Measurements from ENCODE around the gene ZFHX3.

ZFHX3 gene

GRCh38 chr16:72969812-72970211, 78.1 kb downstream of the ZFHX3 start:
- TF ChIP-seq CTCF (conservative IDR thresholded peaks at IDR 0.05) (no peak), ZFX (IDR thresholded peaks at IDR 0.05) (no peak)
- H3K27ac ChIP-seq: no peak overlapping the region

GRCh38 chr16:72969146-72969545, 78.8 kb downstream of the ZFHX3 start:
- H3K27ac ChIP-seq: no peak overlapping the region
- no peak for TF ChIP-seq ZFX (IDR thresholded peaks at IDR 0.05)
- no peak for TF ChIP-seq CTCF (conservative IDR thresholded peaks at IDR 0.05)

GRCh38 chr16:72967941-72968340, 80.0 kb downstream of the ZFHX3 start:
- H3K27ac ChIP-seq: no peak overlapping the region
- TF ChIP-seq ZFX (IDR thresholded peaks at IDR 0.05): no peak
- TF ChIP-seq CTCF (conservative IDR thresholded peaks at IDR 0.05): no peak

- TF ChIP-seq ZFX (IDR thresholded peaks at IDR 0.05): no peak
- no peak for TF ChIP-seq CTCF (conservative IDR thresholded peaks at IDR 0.05)
- no peak overlapping the region for H3K27ac ChIP-seq
Observed at GRCh38 chr16:72963533-72964315, 84.2 kb downstream of the ZFHX3 start.

- no peak for TF ChIP-seq CTCF (conservative IDR thresholded peaks at IDR 0.05)
- TF ChIP-seq ZFX (IDR thresholded peaks at IDR 0.05): no peak
- H3K27ac ChIP-seq: no peak overlapping the region
Observed at GRCh38 chr16:72962347-72962746, 85.6 kb downstream of the ZFHX3 start.

- no peak overlapping the region for H3K27ac ChIP-seq
- no peak; the same call in 1 of the 2 replicates for TF ChIP-seq CTCF (conservative IDR thresholded peaks at IDR 0.05)
- no peak for TF ChIP-seq ZFX (IDR thresholded peaks at IDR 0.05)
Observed at GRCh38 chr16:72961863-72962262, 86.1 kb downstream of the ZFHX3 start.

- no peak overlapping the region for H3K27ac ChIP-seq
- TF ChIP-seq ZFX (IDR thresholded peaks at IDR 0.05) (no peak), CTCF (conservative IDR thresholded peaks at IDR 0.05) (no peak; the same call in 1 of the 2 replicates)
Observed at GRCh38 chr16:72961115-72961832, 86.7 kb downstream of the ZFHX3 start.

Measured in C4-2B (cell line).